H9 (cell line): ENCODE results near the gene KSR1. TPM values are rescaled to one million over a fixed set of nuclear protein-coding genes. Genes with fewer than 3 reads are reported as not detected.

Experiments used
- DNase-seq: peaks from one replicate; pipeline ENCODE4 v3.0.0-alpha.2; 2017
- H2AFZ ChIP-seq: one replicate; pipeline ENCODE4 v1.6.1; 2013; ENCODE audit warnings: mild to moderate bottlenecking, low read length, control low read depth, moderate library complexity
- H2AK5ac ChIP-seq: 2 replicates; pipeline ENCODE4 v1.6.1; 2013; ENCODE audit warnings: low read length, control low read depth, mixed read lengths; ENCODE audit not compliant: insufficient read length
- H2BK120ac ChIP-seq: one replicate; pipeline ENCODE4 v1.6.1; 2013; ENCODE audit warnings: low read depth, mild to moderate bottlenecking, low read length, control low read depth, inconsistent platforms; ENCODE audit not compliant: poor library complexity, severe bottlenecking
- H2BK12ac ChIP-seq: 2 replicates; pipeline ENCODE4 v1.6.1; 2013; ENCODE audit warnings: low read length, control low read depth, mixed read lengths, low read depth; ENCODE audit not compliant: insufficient read length
- H2BK15ac ChIP-seq: 2 replicates; pipeline ENCODE4 v1.6.1; 2013; ENCODE audit warnings: low read depth, low read length, control low read depth
- H2BK20ac ChIP-seq: one replicate; pipeline ENCODE4 v1.6.1; 2013; ENCODE audit warnings: low read depth, mild to moderate bottlenecking, low read length, control low read depth, inconsistent platforms; ENCODE audit not compliant: poor library complexity, severe bottlenecking
- H2BK5ac ChIP-seq: 2 replicates; pipeline ENCODE4 v1.6.1; 2013; ENCODE audit warnings: low read length, control low read depth, mixed read lengths; ENCODE audit not compliant: insufficient read length
- H3K14ac ChIP-seq: 2 replicates; pipeline ENCODE4 v1.6.1; 2013; ENCODE audit warnings: low read length, control low read depth; ENCODE audit not compliant: insufficient read depth
- H3K18ac ChIP-seq: 2 replicates; pipeline ENCODE4 v1.6.1; 2013; ENCODE audit warnings: low read depth, mild to moderate bottlenecking, mixed read lengths, low read length, control low read depth; ENCODE audit not compliant: insufficient read length
- H3K23ac ChIP-seq: 2 replicates; pipeline ENCODE4 v1.6.1; 2013; ENCODE audit warnings: low read length, control low read depth, mixed read lengths, low read depth; ENCODE audit not compliant: insufficient read length
- H3K23me2 ChIP-seq: 2 replicates; pipeline ENCODE4 v1.6.1; 2013; ENCODE audit warnings: low read depth, mild to moderate bottlenecking, mixed read lengths, low read length, control low read depth; ENCODE audit not compliant: insufficient read length, poor library complexity, severe bottlenecking
- H3K27ac ChIP-seq: 2 replicates; pipeline ENCODE4 v1.5.1; 2013; ENCODE audit warnings: low read length, control low read depth, mixed read lengths, low read depth; ENCODE audit not compliant: insufficient read length
- H3K27me3 ChIP-seq: 2 replicates; pipeline ENCODE4 v1.6.1; 2013; ENCODE audit warnings: low read length, control low read depth, inconsistent platforms; ENCODE audit not compliant: insufficient read depth
- H3K4ac ChIP-seq: 2 replicates; pipeline ENCODE4 v1.6.1; 2013; ENCODE audit warnings: low read depth, mild to moderate bottlenecking, control low read depth, inconsistent platforms, low read length, moderate library complexity
- H3K4me1 ChIP-seq: 2 replicates; pipeline ENCODE4 v1.6.1; 2013; ENCODE audit warnings: low read length, control low read depth, inconsistent platforms; ENCODE audit not compliant: insufficient read depth
- H3K4me2 ChIP-seq: 2 replicates; pipeline ENCODE4 v1.6.1; 2013; ENCODE audit warnings: low read length, control low read depth, mixed read lengths; ENCODE audit not compliant: insufficient read length, insufficient read depth
- H3K56ac ChIP-seq: 2 replicates; pipeline ENCODE4 v1.6.1; 2013; ENCODE audit warnings: low read depth, mild to moderate bottlenecking, mixed read lengths, low read length, control low read depth; ENCODE audit not compliant: insufficient read length
- H3K79me1 ChIP-seq: 2 replicates; pipeline ENCODE4 v1.6.1; 2013; ENCODE audit warnings: low read depth, mild to moderate bottlenecking, moderate library complexity, low read length, control low read depth, inconsistent platforms; ENCODE audit not compliant: insufficient read depth, poor library complexity, severe bottlenecking
- H3K79me2 ChIP-seq: 2 replicates; pipeline ENCODE4 v1.6.1; 2013; ENCODE audit warnings: low read length, control low read depth, inconsistent platforms; ENCODE audit not compliant: insufficient read depth
- H3K9ac ChIP-seq: 2 replicates; pipeline ENCODE4 v1.6.1; 2013; ENCODE audit warnings: low read length, control low read depth, mixed read lengths; ENCODE audit not compliant: insufficient read length; ENCODE audit errors: extremely low read depth
- H3K9me3 ChIP-seq: one replicate; pipeline ENCODE4 v1.6.1; 2013; ENCODE audit warnings: low read depth, low read length, inconsistent platforms; ENCODE audit not compliant: control insufficient read depth
- H3T11ph ChIP-seq: one replicate; pipeline ENCODE4 v1.6.1; 2013; ENCODE audit warnings: mild to moderate bottlenecking, low read length, control low read depth, inconsistent platforms
- H4K20me1 ChIP-seq: one replicate; pipeline ENCODE4 v1.6.1; 2013; ENCODE audit not compliant: control insufficient read depth, insufficient read length, insufficient read depth
- H4K5ac ChIP-seq: 2 replicates; pipeline ENCODE4 v1.6.1; 2013; ENCODE audit warnings: low read depth, mild to moderate bottlenecking, mixed read lengths, low read length, control low read depth; ENCODE audit not compliant: insufficient read length
- H4K8ac ChIP-seq: replicated peaks from 2 replicates; pipeline ENCODE4 v1.6.1; 2013; ENCODE audit warnings: low read length, control low read depth, mixed read lengths, low read depth; ENCODE audit not compliant: insufficient read length
- H4K91ac ChIP-seq: 2 replicates; pipeline ENCODE4 v1.6.1; 2013; ENCODE audit warnings: low read depth, mild to moderate bottlenecking, moderate library complexity, mixed read lengths, low read length, control low read depth; ENCODE audit not compliant: insufficient read length
- H3K27ac Mint-ChIP-seq, 3 experiments: 2 replicates in 2 of 3; 3 replicates in 1 of 3; pipeline ENCODE4 v1.8.0; 2020 to 2021; ENCODE audit warnings: mixed read lengths in 3 of 3, mild to moderate bottlenecking in 1 of 3, moderate library complexity in 1 of 3
- H3K27me3 Mint-ChIP-seq: 2 replicates; pipeline ENCODE4 v1.8.0; 2021; ENCODE audit warnings: low read depth, mild to moderate bottlenecking, moderate library complexity, mixed read lengths
- H3K36me3 Mint-ChIP-seq, 3 experiments: 2 replicates in 2 of 3; 3 replicates in 1 of 3; pipeline ENCODE4 v1.8.0; 2020 to 2021; ENCODE audit warnings: low read depth in 3 of 3, mixed read lengths in 3 of 3; ENCODE audit not compliant: insufficient read depth in 1 of 3
- H3K4me1 Mint-ChIP-seq, 2 experiments: 2 replicates each; pipeline ENCODE4 v1.8.0; 2020; ENCODE audit warnings: mixed read lengths in 2 of 2
- H3K4me3 Mint-ChIP-seq, 2 experiments: 2 replicates in 1 of 2; 3 replicates in 1 of 2; pipeline ENCODE4 v1.8.0; 2020 to 2021; ENCODE audit warnings: mild to moderate bottlenecking in 2 of 2, mixed read lengths in 2 of 2, moderate library complexity in 1 of 2
- H3K9me3 Mint-ChIP-seq, 2 experiments: 2 replicates in 1 of 2; 3 replicates in 1 of 2; pipeline ENCODE4 v1.8.0; 2020; ENCODE audit warnings: mild to moderate bottlenecking in 2 of 2, mixed read lengths in 2 of 2, moderate library complexity in 1 of 2
- CTCF ChIP-seq: fragments of 200-600 bp; sonication (generic); conservative IDR thresholded peaks from 3 replicates; pipeline ENCODE4 v1.8.0; 2021; ENCODE audit warnings: antibody characterized with exemption, mild to moderate bottlenecking
- total RNA-seq: library from RNA; stranded (reverse); gene quantifications from 2 replicates; pipeline ENCODE4 v1.2.1, GENCODE V29; 2021

KSR1 gene
- total RNA-seq, 1 experiment from 2014 or later = 44.9 TPM

DNA sequence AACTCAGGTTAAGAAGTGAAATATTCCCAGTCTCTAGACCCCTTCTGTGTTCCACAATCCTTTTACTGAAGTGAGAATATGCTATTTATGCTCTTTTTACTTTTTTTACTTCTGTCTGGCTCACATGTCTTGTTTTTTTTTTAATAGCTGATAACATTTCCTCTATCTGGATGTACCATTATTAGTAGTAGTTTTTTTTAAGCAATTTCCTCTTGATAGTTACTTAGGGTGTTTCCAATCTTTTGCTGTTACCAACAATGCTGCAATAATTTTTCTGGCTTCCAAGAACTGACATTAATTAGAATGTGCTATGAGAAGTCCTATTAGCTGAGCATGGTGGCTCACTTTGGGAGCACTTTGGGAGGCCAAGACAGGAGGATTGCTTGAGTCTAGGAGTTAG, 32.0 kb downstream of the KSR1 start:
- Histone ChIP-seq H4K5ac (no peak overlapping the region), H3K27me3 (no peaks in the 10 kb centered on the region), H3K79me1 (peaks cover 5% of the 10 kb centered on the region), H4K20me1 (no peaks in the 10 kb centered on the region), H3K23me2 (no peaks in the 10 kb centered on the region), H3K27ac (no peak overlapping the region), H2BK15ac (no peak overlapping the region), H2BK120ac (no peak overlapping the region), H3T11ph (no peak overlapping the region), H2AK5ac (no peak overlapping the region), H3K4me1 (peaks cover 17% of the 10 kb centered on the region; the same call in 1 of the 2 replicates), H2BK5ac (no peak overlapping the region), H2BK20ac (no peak overlapping the region), H3K23ac (no peak overlapping the region), H3K4ac (no peak overlapping the region), H4K91ac (no peak overlapping the region), H3K9me3 (no peaks in the 10 kb centered on the region), H3K9ac (no peak overlapping the region), H3K4me2 (no peak overlapping the region), H3K14ac (no peak overlapping the region), H2BK12ac (no peak overlapping the region), H3K18ac (no peak overlapping the region), H4K8ac (no peak overlapping the region), H3K79me2 (peaks cover 1% of the 10 kb centered on the region; the same call in 1 of the 2 replicates), H3K56ac (no peak overlapping the region), H2AFZ (no peak overlapping the region)
- TF ChIP-seq CTCF = no peak
- DNase-seq = no peak
- H3K4me1 Mint-ChIP-seq = peaks cover 58 to 60% of the 10 kb centered on the region in 2 experiments
- no peak overlapping the region for H3K27ac Mint-ChIP-seq
- peaks cover 8 to 15% (median 14%) of the 10 kb centered on the region in 3 experiments; a peak in 6 of 7 replicates for H3K36me3 Mint-ChIP-seq
- H3K4me3 Mint-ChIP-seq = no peak overlapping the region
- H3K9me3 Mint-ChIP-seq = no peaks in the 10 kb centered on the region; a peak in 1 of 5 replicates
- no peaks in the 10 kb centered on the region for H3K27me3 Mint-ChIP-seq
